Measurements from ENCODE around the gene EIF4H.
A peak's percentile ranks its signal among the peaks of the same experiment; 100 is the strongest.

Gene EIF4H

GRCh38 chr7:74233655-74234285 lies 59.6 kb downstream of the EIF4H start:
- Histone ChIP-seq H3K36me3 (ENCODE audit: insufficient read depth, low read length) (peaks cover 20% of the 10 kb centered on the region), H3K9ac (ENCODE audit: low read depth, low read length) (no peak overlapping the region), H3K9me3 (replicated peaks; ENCODE audit: low read length) (no peaks in the 10 kb centered on the region), H3K4me2 (ENCODE audit: low read length) (no peak overlapping the region), H3K4me1 (ENCODE audit: control insufficient read depth, insufficient read depth, low read length) (no peaks in the 10 kb centered on the region), H3K27me3 (ENCODE audit: control insufficient read depth, insufficient read depth, low read length) (no peaks in the 10 kb centered on the region), H3K4me3 (ENCODE audit: low read length) (no peak overlapping the region)

GRCh38 chr7:74235518-74236268 lies 61.5 kb downstream of the EIF4H start:
- Histone ChIP-seq H3K4me2 (ENCODE audit: low read length) (no peak overlapping the region), H3K4me3 (ENCODE audit: low read length) (no peak overlapping the region), H3K27me3 (ENCODE audit: control insufficient read depth, insufficient read depth, low read length) (no peaks in the 10 kb centered on the region), H3K4me1 (ENCODE audit: control insufficient read depth, insufficient read depth, low read length) (no peaks in the 10 kb centered on the region), H3K9ac (ENCODE audit: low read depth, low read length) (no peak overlapping the region), H3K9me3 (replicated peaks; ENCODE audit: low read length) (no peaks in the 10 kb centered on the region), H3K36me3 (ENCODE audit: insufficient read depth, low read length) (peaks cover 30% of the 10 kb centered on the region)

- Histone ChIP-seq H3K9me3 (replicated peaks; ENCODE audit: low read length) (no peaks in the 10 kb centered on the region), H3K9ac (ENCODE audit: low read depth, low read length) (no peak overlapping the region), H3K36me3 (ENCODE audit: insufficient read depth, low read length) (peaks cover 34% of the 10 kb centered on the region), H3K4me3 (ENCODE audit: low read length) (no peak overlapping the region), H3K4me1 (ENCODE audit: control insufficient read depth, insufficient read depth, low read length) (no peaks in the 10 kb centered on the region), H3K27me3 (ENCODE audit: control insufficient read depth, insufficient read depth, low read length) (no peaks in the 10 kb centered on the region), H3K4me2 (ENCODE audit: low read length) (no peak overlapping the region)
Measured at GRCh38 chr7:74236284-74236683, 62.1 kb downstream of the EIF4H start.

- H3K9me3 ChIP-seq (replicated peaks; ENCODE audit: low read length): no peaks in the 10 kb centered on the region
- H3K4me2 ChIP-seq (ENCODE audit: low read length): no peak overlapping the region
- H3K4me1 ChIP-seq (ENCODE audit: control insufficient read depth, insufficient read depth, low read length): no peaks in the 10 kb centered on the region
- H3K4me3 ChIP-seq (ENCODE audit: low read length): no peak overlapping the region
- peaks cover 40% of the 10 kb centered on the region for H3K36me3 ChIP-seq (ENCODE audit: insufficient read depth, low read length)
- no peaks in the 10 kb centered on the region for H3K27me3 ChIP-seq (ENCODE audit: control insufficient read depth, insufficient read depth, low read length)
- no peak overlapping the region for H3K9ac ChIP-seq (ENCODE audit: low read depth, low read length)
Measured at GRCh38 chr7:74240482-74240881, 66.3 kb downstream of the EIF4H start.

- H3K36me3 ChIP-seq (ENCODE audit: insufficient read depth, low read length): peaks cover 35% of the 10 kb centered on the region
- H3K27me3 ChIP-seq (ENCODE audit: control insufficient read depth, insufficient read depth, low read length): no peaks in the 10 kb centered on the region
- H3K4me1 ChIP-seq (ENCODE audit: control insufficient read depth, insufficient read depth, low read length): no peaks in the 10 kb centered on the region
- no peak overlapping the region for H3K4me3 ChIP-seq (ENCODE audit: low read length)
- H3K9me3 ChIP-seq (replicated peaks; ENCODE audit: low read length): no peaks in the 10 kb centered on the region
- no peak overlapping the region for H3K4me2 ChIP-seq (ENCODE audit: low read length)
- no peak overlapping the region for H3K9ac ChIP-seq (ENCODE audit: low read depth, low read length)
Measured at GRCh38 chr7:74242122-74242443, 67.9 kb downstream of the EIF4H start.

GRCh38 chr7:74246497-74246896 lies 72.3 kb downstream of the EIF4H start:
- no peaks in the 10 kb centered on the region for H3K9me3 ChIP-seq (replicated peaks; ENCODE audit: low read length)
- H3K4me1 ChIP-seq (ENCODE audit: control insufficient read depth, insufficient read depth, low read length): no peaks in the 10 kb centered on the region
- no peak overlapping the region for H3K4me2 ChIP-seq (ENCODE audit: low read length)
- H3K4me3 ChIP-seq (ENCODE audit: low read length): no peak overlapping the region
- peaks cover 30% of the 10 kb centered on the region for H3K36me3 ChIP-seq (ENCODE audit: insufficient read depth, low read length)
- H3K9ac ChIP-seq (ENCODE audit: low read depth, low read length): no peak overlapping the region
- no peaks in the 10 kb centered on the region for H3K27me3 ChIP-seq (ENCODE audit: control insufficient read depth, insufficient read depth, low read length)

Small RNA genes within 50 kb of the gene (small RNA-seq; reads per million reads assigned to genes)
- 57.6 reads per million, percentile 96 among the genes with 10 or more reads in this experiment for gene MIR590
